Hematopoietic multipotent progenitor cell treated with erythropoietin and hydrocortisone succinate and interleukin-3 and kit ligand, for 15 days (in vitro differentiated cells): ENCODE data around the gene CA7.

Source experiments
- DNase-seq: peaks from one replicate; pipeline ENCODE4 v3.0.0-alpha.2; 2015; ENCODE audit warnings: low spot score

The CA7 gene

GRCh38 chr16:66844342-66845079 is at the start of gene CA7:
TSS of gene CA7 (plus strand) at chr16:66844414. CDS start at chr16:66844488, 74 bp downstream.
- no peak for DNase-seq

DNA sequence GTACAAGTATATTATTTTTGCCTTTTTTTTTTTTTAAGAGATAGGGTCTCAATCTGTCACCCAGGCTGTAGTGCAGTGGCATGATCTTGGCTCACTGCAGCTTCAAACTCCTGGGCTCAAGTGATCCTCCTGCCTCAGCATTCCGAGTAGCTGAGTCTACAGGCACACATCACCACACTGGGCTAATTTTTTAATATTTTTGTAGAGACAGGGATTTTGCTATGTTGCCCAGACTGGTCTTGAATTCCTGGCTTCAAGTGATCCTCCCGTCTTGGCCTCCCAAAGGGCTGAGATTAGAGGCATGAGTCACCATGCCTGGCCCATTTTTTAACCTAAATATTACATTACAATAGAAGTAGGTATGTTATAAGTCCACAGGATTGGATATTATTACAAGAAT is 46.1 kb upstream of the CA7 start:
- no peak for DNase-seq

DNA sequence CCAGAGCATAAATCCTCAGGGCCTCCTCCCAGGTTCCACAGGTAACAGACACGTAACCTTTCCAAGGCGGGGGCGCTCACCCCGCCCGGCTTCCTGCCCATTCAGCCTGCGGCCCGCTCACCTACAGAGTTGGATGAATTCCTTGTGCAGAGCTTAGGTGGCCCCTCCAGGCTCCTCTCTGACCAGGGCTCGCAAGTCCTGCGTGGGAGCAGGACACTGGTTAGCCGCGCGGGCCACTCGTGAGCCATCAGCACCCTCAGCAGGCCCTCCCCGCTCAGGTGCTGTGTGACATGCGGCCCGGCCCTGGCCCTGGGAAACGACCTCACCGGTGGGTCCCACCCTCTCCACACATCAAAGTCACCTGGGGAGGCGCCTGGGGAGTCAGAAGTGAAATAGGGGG is 43.4 kb upstream of the CA7 start:
- no peak for DNase-seq

DNA sequence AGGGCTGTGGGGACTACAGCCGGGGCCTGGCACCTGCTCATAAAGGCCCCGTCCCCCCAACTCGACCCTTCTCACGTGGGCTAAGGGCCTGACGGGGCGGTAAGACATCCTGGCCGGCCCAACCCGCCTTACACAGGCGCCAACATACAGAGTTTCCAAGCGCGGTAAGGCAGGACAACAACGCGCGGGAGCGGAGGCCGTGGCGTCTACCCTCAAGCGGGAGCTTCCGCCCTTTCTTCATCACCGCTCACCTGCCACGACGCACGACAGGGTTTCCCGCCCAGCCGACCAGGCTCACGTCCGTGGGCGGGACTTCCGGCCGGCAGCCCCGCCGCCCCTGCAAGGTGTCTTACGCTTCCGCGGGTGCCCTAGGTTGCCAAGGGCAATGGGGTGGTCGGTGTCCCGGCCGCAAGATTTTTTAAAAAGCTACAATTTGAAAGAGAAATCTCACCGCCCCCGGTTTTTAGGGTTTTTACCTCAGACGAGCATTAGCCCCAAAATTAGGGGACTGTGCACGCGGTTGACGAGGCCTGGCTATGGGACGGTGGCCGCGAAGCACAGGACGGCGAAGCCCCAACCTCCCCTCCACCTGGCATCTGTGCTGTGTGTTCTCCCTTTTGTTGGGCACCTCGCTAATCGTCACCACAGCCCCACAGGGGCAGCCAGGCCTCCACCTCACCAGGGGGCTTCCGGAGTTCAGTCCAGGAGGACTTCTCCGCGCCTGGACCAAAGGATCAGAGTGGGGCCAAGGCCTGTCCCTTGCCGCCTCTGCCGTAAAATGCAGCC is 42.7 kb upstream of the CA7 start, which contains the start of gene TERB1:
Gene TERB1 (minus strand): TSS at position 265 of the 786 bp plus-strand sequence. CDS start 4,786 bp downstream, outside the sequence.
- DNase-seq = no peak

DNA sequence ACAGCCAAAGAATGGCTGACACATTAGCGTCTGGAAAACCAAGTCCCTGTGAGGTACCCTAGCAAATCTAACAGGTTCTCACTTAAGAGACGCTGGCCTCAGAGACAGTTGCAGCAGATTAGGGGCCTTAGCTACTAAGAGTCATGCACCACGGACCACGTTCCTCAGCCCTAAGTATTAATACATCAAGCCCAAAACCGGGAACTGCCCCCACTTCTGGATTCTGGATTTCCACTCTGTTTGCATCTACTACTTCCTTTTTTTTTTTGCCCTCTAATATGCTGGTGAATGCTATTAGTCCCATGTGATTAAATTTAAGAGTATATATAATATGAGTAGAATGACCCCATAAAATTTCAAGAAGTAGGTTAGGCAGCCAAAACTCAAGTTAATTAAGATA is 42.1 kb upstream of the CA7 start:
- no peak for DNase-seq

DNA sequence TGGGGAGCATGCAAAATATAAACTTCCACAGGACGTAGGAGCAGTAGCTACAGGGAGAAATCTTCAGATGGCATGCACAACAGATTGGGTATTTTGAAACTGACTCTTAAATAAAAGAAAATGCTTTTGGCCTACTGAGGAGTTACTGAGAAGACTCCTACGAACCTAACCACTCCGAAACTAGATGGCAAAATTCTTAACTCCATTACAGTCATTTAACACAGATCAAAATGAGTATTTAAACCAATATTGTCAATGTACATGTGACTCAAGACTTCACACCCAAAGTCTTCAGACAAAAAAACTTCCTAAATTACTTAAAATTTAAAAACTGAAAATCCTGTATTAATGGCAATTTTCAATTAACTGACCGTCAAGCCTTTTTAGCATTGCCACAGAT is 34.4 kb upstream of the CA7 start:
- DNase-seq = no peak

DNA sequence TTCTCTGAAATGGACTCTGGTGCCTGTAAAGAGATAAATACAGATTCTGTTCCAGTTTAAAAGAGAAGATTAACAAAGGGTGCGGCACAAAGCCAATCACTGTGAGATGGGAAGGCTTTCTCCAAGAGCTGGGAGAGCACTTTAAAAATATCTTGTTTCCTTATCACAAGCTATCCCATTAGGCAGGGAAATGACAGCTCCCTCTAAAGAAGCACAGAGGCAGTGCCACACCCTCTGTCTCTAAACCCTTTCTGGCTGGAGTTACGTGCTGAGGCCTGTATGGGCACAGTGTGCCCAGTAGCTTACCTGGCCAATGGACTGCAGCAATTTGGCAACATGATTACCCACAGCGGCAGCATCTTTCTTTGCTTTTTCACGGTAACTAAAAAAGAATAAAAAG is 33.8 kb upstream of the CA7 start:
- no peak for DNase-seq

DNA sequence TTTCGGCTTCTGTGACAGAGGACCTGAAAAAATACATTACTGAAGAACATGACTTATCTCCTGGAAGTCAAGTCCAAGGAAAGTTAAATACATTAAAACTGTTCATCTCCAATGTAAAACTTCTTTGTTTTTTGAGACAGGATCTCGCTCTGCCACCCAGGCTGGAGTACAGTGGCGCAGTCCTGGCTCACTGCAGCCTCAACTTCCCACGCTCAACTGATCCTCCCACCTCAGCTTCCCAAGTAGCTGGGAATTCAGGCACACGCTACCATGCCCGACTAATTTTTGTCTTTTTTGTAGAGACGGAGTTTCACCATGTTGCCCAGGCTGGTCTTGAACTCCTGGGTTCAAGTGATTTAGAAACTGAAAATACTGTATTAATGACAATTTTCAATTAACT is 33.2 kb upstream of the CA7 start:
- DNase-seq = no peak

GRCh38 chr16:66814734-66815133 is 29.5 kb upstream of the CA7 start:
- no peak for DNase-seq

DNA sequence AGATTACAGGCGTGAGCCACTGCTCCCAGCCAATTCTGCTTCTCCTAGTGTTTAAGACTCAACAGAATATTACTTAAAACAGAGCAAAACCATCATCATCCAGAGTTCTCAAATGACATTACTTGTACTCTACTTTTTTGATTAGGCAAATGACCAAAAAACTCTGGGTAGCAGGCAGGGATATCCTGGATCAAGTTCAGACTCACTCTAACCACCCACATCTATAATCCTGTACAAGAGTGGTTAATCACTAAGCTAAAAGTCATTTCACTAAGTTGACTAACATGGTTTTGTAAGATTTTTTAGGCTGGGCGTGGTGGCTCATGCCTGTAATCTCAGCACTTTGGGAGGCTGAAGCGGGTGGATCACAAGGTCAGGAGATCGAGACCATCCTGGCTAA is 20.2 kb upstream of the CA7 start:
- no peak for DNase-seq

DNA sequence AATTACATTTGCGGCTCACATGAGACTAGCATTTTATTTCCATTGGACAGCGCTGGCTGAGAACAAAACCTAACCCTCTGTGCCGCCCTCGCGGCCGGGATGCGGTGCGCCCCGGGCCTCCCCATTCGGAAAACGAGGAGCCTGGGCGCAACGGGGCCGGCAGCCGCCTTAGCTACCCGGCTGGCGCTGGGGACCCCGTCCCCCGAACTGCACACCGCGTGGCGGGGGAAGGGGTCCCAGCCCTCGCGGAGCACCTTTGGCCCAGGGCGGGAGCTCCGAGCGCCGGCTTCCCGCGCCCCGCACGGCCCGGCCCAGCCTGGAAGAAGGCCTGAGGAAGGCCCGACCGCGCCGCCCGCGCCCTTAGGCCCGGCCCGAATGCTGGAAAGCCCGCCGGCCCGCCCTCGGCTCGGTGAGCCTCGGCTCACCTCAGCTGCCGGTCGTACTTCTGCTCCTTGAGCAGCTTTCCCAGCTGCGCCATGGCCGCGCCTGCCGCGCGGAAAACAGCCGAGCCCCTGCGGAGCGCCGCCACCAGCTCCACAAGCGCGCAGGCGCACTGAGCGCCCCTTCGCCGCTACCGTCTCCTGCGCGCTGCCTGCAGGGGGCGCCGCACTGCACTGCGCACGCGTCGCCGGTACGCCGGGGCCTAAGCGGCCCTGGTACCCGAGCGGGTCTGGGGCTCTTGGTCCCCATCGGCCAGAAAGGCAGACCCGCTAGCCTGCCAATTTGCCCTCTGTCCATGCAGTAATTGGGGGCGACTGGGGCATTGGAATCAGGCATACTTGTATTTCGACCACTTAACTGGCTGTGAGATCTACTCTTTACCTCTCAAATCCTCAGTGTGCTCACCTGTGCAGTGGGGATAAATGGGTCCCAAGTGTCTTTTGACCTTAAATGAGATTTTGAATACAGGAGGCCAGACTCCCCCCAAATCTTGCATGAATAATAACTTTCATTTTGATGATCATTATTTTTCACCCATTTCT is 13.5 kb upstream of the CA7 start, which contains the start of gene NAE1:
Gene NAE1 (minus strand): TSS at position 555 of the 983 bp plus-strand sequence. CDS start 77 bp downstream, at position 478.
- peak; percentile 92 for DNase-seq

- no peak for DNase-seq
Measured at GRCh38 chr16:66832190-66832589, 12.0 kb upstream of the CA7 start.

DNA sequence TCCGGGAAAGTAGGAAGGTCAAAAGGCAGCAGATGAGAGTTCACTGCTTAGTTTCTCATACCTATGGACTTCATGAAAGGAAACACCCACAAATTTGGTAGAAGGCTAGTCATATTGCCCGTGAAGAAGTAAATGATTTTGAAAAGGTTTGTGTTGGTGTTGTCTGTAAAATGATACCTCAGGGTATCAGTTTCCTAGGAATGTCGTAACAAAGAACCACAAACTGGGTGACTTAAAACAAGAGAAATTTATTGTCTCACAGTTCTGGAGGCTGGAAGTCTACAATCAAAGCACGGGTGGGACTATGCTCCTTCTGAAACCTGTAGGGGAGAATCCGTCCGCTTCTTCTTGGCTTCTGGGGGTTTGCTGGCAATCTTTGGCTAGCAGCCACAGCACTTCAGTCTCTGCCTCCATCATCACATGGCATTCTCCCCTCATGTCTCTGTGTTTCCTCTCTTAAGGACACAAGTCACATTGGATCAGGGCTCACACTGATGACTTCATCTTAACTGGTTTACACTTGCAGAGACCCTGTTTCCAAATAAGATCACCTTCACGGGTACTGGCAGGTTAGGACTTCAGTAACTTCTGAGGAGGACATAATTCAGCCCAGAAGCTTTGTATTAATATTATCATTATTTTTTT is 11.4 kb upstream of the CA7 start:
- DNase-seq = no peak

- DNase-seq = no peak
Measured at GRCh38 chr16:66834746-66835145, 9.5 kb upstream of the CA7 start.

DNA sequence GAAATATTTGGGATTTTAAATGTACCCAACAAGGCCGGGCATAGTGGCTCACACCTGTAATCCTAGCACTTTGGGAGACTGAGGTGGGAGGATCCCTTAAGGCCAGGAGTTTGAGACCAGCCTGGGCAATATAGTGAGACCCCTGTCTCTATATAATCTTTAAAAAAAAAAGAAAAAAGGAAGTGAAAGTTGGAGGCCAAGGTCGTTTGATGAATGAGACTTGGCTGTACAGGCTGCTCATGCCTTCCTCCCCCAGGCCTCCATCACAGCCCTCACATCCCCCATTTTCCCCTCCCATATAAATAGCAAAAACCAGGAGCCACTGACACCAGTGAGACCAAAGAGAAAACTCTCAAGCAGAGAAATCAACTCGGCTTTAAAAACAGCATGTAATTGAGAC is 3.3 kb upstream of the CA7 start:
- no peak for DNase-seq

DNA sequence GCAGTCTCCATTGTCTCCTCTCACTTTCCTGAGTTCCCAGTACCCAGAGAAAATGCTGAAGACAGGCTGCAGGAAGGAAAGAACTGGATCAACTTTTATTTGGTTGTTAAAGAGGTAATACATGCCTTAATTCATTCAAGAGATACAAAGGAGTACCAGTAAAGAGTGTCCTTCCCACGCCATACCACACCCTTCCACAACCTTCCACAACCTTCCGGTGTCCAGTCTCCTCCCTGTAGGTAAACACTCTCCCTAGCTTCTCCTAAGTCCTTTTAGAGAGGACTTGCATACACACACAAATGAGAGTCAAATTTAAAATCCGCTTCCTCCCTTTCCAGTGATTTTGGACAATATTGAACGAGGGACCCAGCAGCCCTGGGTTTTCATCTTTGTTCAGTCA is 2.8 kb upstream of the CA7 start:
- no peak for DNase-seq

DNA sequence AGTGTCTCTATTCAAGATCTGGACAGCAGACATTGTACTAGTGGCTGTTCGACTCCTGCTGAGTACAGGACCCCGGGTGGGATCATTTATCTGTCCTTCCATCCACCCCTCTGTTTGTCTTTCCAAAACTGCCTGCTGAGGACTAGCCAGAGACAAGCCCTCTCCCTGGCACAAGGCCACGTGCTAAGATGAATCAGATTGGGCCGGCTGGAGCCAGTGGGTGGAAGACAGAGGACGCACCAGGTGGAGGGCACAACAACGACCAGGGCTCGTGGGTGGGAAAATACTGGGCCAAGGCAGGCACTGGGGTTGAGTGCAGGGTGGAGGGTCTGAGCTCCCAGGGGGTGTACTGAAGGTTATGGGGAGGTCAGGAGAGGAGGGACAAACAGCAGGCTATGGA is 1.4 kb upstream of the CA7 start:
- no peak for DNase-seq

DNA sequence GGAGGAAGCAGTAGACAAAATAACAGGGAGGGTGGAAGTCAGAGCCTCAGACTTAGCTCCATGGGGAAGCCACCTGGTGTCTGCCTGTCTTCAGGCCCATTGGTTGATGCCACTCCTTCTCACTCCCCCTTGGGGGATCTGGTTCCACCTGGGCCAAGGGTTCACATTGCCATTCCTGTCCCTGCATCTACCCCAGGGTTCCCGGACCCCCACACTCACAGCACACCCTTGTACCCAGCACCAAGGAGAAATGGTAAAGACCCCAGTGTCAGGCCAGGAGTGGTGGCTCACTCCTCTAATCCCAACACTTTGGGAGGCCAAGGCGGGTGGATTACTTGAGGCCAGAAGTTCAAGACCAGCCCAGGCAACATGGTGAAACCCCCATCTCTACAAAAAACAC is 1.0 kb upstream of the CA7 start:
- no peak for DNase-seq

DNA sequence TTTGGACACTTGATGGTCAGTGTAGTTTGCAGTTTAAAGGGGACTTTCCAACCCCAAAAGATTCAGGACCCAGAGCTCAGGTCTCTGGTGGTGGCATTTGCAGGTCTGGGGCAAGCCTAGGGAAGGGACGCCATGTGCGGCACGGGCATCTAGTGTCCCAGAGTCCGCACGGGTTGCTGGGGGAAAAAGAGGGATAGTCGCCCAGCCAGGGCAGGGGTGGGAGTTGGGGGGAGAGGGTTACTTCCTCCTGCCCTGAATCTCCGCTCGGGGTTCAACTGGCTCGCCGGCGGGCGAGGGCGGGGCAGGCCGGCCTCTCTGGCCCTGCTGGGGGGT is 239 bp upstream of the CA7 start:
- DNase-seq = no peak

DNA sequence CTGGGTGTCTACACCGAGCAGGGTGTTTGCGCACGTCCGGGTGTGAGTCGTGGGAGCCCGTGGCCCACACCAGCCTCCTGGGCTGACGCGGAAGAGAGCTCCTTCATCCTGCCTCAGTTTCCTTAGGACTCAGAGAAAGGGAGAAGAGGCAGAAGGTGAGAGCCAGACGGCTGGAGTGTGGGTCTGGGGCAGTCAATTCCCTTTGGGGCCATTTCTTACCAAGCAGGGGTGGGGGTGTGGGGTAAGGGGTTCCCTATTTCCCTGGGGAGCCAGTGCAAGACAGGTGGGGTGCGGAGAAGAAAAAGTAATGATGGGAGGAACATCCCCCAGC is 831 bp downstream of the CA7 start:
- DNase-seq = no peak

- DNase-seq = no peak
Measured at GRCh38 chr16:66845791-66846221, 1.6 kb downstream of the CA7 start.

DNA sequence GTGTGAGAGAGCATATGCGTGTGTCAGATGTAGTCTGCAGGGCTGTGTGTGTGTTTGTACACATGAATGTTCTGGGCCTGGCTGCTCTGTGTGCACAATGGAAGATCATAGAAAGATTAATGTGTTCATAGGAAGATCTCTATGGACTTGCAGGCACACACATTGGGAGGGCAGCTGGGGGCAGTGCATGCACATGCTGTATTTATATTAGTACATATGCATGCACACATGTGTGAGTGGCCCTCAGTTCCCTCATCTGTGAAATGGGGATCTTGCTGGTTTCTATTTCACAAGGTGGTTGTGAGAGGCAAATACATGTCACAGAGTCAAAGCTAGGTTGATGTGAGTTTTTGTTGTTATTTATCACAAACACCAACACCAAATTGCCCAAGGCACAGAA is 2.1 kb downstream of the CA7 start:
- no peak for DNase-seq
